Panc1 (cell line): ENCODE data around the gene ENGASE.

ENCODE experiments used
- POLR2AphosphoS5 ChIP-seq: IDR thresholded peaks from 2 replicates; pipeline ENCODE4 v1.6.1; 2012; ENCODE audit warnings: mild to moderate bottlenecking, low read depth, low read length, moderate library complexity
- TCF7L2 ChIP-seq: IDR thresholded peaks from 2 replicates; pipeline ENCODE4 v1.6.1; 2011; ENCODE audit warnings: mild to moderate bottlenecking, low read depth, low read length, inconsistent platforms
- TF ChIP-seq, protein P1 (sequence below): fragments of 450-650 bp; IDR thresholded peaks from 2 replicates; pipeline ENCODE4 v1.5.1; 2017; ENCODE audit warnings: mild to moderate bottlenecking
- TF ChIP-seq, protein P2 (sequence below), 2 experiments: IDR thresholded peaks; 2 replicates each; pipeline ENCODE4 v1.6.1; 2011 to 2012; ENCODE audit warnings: low read depth in 2 of 2, control low read depth in 1 of 2, low read length in 1 of 2, mild to moderate bottlenecking in 1 of 2, moderate library complexity in 1 of 2; ENCODE audit not compliant: insufficient read depth in 1 of 2

DNA sequence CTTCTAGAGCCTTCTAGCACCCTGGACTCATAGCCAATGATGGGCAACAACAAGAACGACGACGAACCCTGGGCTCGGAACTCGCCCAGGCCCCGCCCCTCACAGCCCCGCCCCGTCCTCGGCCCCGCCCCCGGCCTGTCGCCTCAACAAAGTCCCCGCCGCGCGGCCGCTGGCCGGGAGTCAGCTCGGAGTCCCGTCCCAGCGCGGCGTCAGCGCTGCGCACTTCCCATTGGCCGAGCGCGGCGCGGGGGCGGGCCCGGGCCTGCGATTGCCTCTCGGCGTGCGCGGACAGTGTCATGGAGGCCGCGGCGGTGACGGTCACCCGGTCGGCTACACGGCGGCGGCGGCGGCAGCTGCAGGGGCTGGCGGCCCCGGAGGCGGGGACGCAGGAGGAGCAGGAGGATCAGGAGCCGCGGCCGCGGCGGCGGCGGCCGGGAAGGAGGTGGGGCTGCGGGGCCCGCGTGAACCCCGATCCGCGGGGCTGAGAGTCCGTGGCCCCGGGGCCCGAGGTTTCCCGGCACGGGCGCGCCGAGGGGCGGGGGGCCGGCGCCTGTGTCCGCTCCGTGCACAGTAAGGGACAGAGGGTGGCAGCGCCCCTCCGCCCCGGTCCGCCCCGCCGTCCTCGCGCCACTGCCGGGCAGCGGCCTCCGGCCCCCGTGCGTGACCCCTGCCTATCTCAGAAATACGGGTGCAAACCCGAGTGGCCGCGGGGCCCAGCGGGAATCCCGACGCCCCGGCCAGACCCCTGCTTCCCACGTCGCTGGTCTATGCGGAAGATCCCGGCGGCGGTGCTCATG, at the start of gene ENGASE:
- TF ChIP-seq, protein P1, sequence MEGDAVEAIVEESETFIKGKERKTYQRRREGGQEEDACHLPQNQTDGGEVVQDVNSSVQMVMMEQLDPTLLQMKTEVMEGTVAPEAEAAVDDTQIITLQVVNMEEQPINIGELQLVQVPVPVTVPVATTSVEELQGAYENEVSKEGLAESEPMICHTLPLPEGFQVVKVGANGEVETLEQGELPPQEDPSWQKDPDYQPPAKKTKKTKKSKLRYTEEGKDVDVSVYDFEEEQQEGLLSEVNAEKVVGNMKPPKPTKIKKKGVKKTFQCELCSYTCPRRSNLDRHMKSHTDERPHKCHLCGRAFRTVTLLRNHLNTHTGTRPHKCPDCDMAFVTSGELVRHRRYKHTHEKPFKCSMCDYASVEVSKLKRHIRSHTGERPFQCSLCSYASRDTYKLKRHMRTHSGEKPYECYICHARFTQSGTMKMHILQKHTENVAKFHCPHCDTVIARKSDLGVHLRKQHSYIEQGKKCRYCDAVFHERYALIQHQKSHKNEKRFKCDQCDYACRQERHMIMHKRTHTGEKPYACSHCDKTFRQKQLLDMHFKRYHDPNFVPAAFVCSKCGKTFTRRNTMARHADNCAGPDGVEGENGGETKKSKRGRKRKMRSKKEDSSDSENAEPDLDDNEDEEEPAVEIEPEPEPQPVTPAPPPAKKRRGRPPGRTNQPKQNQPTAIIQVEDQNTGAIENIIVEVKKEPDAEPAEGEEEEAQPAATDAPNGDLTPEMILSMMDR, result no peak
- TF ChIP-seq, protein P2, sequence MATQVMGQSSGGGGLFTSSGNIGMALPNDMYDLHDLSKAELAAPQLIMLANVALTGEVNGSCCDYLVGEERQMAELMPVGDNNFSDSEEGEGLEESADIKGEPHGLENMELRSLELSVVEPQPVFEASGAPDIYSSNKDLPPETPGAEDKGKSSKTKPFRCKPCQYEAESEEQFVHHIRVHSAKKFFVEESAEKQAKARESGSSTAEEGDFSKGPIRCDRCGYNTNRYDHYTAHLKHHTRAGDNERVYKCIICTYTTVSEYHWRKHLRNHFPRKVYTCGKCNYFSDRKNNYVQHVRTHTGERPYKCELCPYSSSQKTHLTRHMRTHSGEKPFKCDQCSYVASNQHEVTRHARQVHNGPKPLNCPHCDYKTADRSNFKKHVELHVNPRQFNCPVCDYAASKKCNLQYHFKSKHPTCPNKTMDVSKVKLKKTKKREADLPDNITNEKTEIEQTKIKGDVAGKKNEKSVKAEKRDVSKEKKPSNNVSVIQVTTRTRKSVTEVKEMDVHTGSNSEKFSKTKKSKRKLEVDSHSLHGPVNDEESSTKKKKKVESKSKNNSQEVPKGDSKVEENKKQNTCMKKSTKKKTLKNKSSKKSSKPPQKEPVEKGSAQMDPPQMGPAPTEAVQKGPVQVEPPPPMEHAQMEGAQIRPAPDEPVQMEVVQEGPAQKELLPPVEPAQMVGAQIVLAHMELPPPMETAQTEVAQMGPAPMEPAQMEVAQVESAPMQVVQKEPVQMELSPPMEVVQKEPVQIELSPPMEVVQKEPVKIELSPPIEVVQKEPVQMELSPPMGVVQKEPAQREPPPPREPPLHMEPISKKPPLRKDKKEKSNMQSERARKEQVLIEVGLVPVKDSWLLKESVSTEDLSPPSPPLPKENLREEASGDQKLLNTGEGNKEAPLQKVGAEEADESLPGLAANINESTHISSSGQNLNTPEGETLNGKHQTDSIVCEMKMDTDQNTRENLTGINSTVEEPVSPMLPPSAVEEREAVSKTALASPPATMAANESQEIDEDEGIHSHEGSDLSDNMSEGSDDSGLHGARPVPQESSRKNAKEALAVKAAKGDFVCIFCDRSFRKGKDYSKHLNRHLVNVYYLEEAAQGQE (IDR thresholded peaks at IDR 0.05; ENCODE audit: insufficient read depth in 1 of 2, low read depth in 2 of 2, low read length in 1 of 2), result no peak
- TF ChIP-seq TCF7L2, result peak; percentile 74; the same call in 1 of the 2 replicates
- peak; percentile 44; the same call in 1 of the 2 replicates for TF ChIP-seq POLR2AphosphoS5
